Measurements from ENCODE around the gene IGSF9. TPM values are rescaled to one million over a fixed set of nuclear protein-coding genes. Genes with fewer than 3 reads are reported as not detected.

The IGSF9 gene
- polyA plus RNA-seq, 1 donor: 107 TPM

GRCh38 chr1:159977364-159978106 is 32.1 kb upstream of the IGSF9 start:
- Histone ChIP-seq H3K36me3 (ENCODE audit: control insufficient read depth, insufficient read depth, low read length) (no peaks in the 10 kb centered on the region), H3K4me1 (ENCODE audit: control insufficient read depth, insufficient read depth, low read length) (peaks cover 6% of the 10 kb centered on the region), H3K4me3 (ENCODE audit: low read length) (no peak overlapping the region), H3K27ac (ENCODE audit: low read length) (no peak overlapping the region), H3K9me3 (ENCODE audit: control insufficient read depth, low read depth, low read length) (no peaks in the 10 kb centered on the region), H3K27me3 (ENCODE audit: control insufficient read depth, insufficient read depth, low read length) (no peaks in the 10 kb centered on the region)
- 90% methylated on average over 2 of the region's 6 CpGs for WGBS (ENCODE audit: insufficient coverage, low lambda C conversion rate)
- DNase-seq: no peak

- WGBS (ENCODE audit: insufficient coverage, low lambda C conversion rate): no CpG with 5 or more reads among the region's 7 CpGs
- H3K9me3 ChIP-seq (ENCODE audit: control insufficient read depth, low read depth, low read length): no peaks in the 10 kb centered on the region
- H3K27me3 ChIP-seq (ENCODE audit: control insufficient read depth, insufficient read depth, low read length): no peaks in the 10 kb centered on the region
- no peak overlapping the region for H3K4me3 ChIP-seq (ENCODE audit: low read length)
- H3K27ac ChIP-seq (ENCODE audit: low read length): no peak overlapping the region
- H3K36me3 ChIP-seq (ENCODE audit: control insufficient read depth, insufficient read depth, low read length): no peaks in the 10 kb centered on the region
- H3K4me1 ChIP-seq (ENCODE audit: control insufficient read depth, insufficient read depth, low read length): peaks cover 33% of the 10 kb centered on the region
- DNase-seq: no peak
Measured at GRCh38 chr1:159974350-159974965, 29.0 kb upstream of the IGSF9 start.

DNA sequence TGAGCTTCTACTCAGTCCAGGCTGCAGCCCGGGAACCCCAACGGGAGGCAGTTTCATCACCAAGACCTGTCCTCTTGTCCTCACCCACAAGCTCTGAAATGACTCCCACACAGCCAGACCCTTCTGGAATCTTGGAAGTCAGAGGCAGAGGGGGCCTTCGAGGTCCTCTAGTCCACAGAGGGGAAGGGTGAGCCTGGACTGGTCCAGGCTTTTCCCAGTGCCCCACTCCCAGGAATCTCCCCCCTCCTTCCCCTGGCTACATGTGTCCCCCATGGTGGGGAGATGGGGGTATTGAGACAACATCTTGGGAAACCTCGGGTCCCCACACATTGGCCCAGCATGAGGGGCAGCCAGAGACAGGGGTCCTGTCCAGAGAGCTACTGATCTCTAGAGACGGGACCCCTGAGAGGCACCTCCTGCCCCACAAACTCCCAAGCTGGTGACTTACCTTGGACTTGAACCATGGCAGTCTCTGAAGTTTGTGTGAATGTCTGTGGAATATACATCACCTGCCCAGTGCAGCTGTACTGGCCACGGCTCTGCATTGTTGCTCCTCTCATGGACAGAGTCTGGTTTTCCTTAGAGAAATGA is 28.0 kb upstream of the IGSF9 start:
- peaks cover 43% of the 10 kb centered on the region for H3K4me1 ChIP-seq (ENCODE audit: control insufficient read depth, insufficient read depth, low read length)
- H3K27me3 ChIP-seq (ENCODE audit: control insufficient read depth, insufficient read depth, low read length): no peaks in the 10 kb centered on the region
- no peak overlapping the region for H3K27ac ChIP-seq (ENCODE audit: low read length)
- WGBS (ENCODE audit: insufficient coverage, low lambda C conversion rate): no CpG with 5 or more reads among the region's 6 CpGs
- DNase-seq: no peak
- H3K36me3 ChIP-seq (ENCODE audit: control insufficient read depth, insufficient read depth, low read length): no peaks in the 10 kb centered on the region
- no peak overlapping the region for H3K4me3 ChIP-seq (ENCODE audit: low read length)
- no peaks in the 10 kb centered on the region for H3K9me3 ChIP-seq (ENCODE audit: control insufficient read depth, low read depth, low read length)

DNA sequence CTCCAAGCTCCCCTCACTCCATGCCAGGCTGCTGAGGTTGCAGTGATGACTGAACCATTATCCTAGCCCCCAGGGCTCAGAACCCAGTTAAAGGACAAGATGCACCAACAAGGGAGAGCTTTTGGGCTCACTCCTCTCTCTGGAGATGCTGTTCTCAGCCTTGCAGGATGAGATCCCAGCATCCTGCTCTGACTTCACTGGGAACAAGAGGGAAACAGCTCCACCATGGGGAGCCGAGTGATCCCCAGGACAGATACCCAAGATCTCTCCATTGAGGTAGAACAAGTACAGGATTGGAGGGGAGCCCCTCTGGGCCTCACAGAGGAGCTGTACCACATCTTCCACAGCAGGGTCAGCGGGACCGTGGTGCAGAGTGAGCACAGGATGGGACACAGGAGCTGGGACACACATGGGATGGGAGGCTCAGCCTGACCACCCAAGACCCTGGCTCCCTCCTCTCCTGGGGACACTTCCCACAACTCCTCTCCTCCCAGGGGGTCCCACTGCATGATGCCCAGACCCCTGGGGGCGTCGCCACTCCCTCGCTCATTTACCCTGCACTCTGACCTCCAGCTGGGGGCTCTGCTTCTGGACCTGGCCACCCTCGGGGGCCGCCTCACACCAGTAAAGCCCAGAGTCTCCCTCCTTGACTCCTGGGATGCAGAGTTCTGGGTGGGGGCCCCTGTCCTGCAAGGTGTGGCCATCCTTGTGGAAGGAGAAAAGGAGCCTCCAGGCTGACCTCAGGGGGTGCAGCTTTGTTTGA is 27.2 kb upstream of the IGSF9 start:
- Histone ChIP-seq H3K36me3 (ENCODE audit: control insufficient read depth, insufficient read depth, low read length) (no peaks in the 10 kb centered on the region), H3K4me1 (ENCODE audit: control insufficient read depth, insufficient read depth, low read length) (peaks cover 43% of the 10 kb centered on the region), H3K27me3 (ENCODE audit: control insufficient read depth, insufficient read depth, low read length) (no peaks in the 10 kb centered on the region), H3K9me3 (ENCODE audit: control insufficient read depth, low read depth, low read length) (no peaks in the 10 kb centered on the region), H3K4me3 (ENCODE audit: low read length) (no peak overlapping the region), H3K27ac (ENCODE audit: low read length) (peak overlapping the region; percentile 48)
- WGBS (ENCODE audit: insufficient coverage, low lambda C conversion rate): no CpG with 5 or more reads among the region's 8 CpGs
- DNase-seq: no peak

GRCh38 chr1:159970932-159971342 is 25.5 kb upstream of the IGSF9 start:
- no peaks in the 10 kb centered on the region for H3K27me3 ChIP-seq (ENCODE audit: control insufficient read depth, insufficient read depth, low read length)
- peak; percentile 92 to 98 for DNase-seq
- no peaks in the 10 kb centered on the region for H3K36me3 ChIP-seq (ENCODE audit: control insufficient read depth, insufficient read depth, low read length)
- H3K4me3 ChIP-seq (ENCODE audit: low read length): no peak overlapping the region
- peaks cover 43% of the 10 kb centered on the region for H3K4me1 ChIP-seq (ENCODE audit: control insufficient read depth, insufficient read depth, low read length)
- no peaks in the 10 kb centered on the region for H3K9me3 ChIP-seq (ENCODE audit: control insufficient read depth, low read depth, low read length)
- no CpG with 5 or more reads among the region's 9 CpGs for WGBS (ENCODE audit: insufficient coverage, low lambda C conversion rate)
- peak overlapping the region; percentile 61 for H3K27ac ChIP-seq (ENCODE audit: low read length)

- peaks cover 48% of the 10 kb centered on the region for H3K4me1 ChIP-seq (ENCODE audit: control insufficient read depth, insufficient read depth, low read length)
- H3K9me3 ChIP-seq (ENCODE audit: control insufficient read depth, low read depth, low read length): no peaks in the 10 kb centered on the region
- no peaks in the 10 kb centered on the region for H3K36me3 ChIP-seq (ENCODE audit: control insufficient read depth, insufficient read depth, low read length)
- H3K27me3 ChIP-seq (ENCODE audit: control insufficient read depth, insufficient read depth, low read length): no peaks in the 10 kb centered on the region
- DNase-seq: no peak
- H3K27ac ChIP-seq (ENCODE audit: low read length): no peak overlapping the region
- H3K4me3 ChIP-seq (ENCODE audit: low read length): no peak overlapping the region
- no CpG with 5 or more reads among the region's 3 CpGs for WGBS (ENCODE audit: insufficient coverage, low lambda C conversion rate)
Measured at GRCh38 chr1:159968901-159969300, 23.5 kb upstream of the IGSF9 start.

DNA sequence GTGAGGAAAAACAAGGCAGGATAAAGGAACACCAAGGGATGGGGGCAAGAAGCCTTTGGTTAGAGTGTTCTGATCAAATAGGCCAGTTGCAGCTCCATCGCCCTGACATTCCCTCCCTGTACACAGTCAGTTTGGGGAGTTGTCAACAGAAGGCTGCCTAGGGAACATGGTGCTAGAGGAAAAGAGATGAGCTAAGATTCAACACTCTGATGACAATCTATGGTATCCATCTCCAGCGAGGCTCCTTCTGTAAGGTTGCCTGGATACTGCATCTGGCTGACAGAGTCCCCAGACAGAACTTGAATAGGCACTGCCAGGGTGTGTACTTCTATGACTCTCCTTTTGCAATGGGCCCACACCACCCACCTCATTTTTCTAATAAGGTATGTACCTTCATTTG is 19.9 kb upstream of the IGSF9 start:
- Histone ChIP-seq H3K27me3 (ENCODE audit: control insufficient read depth, insufficient read depth, low read length) (no peaks in the 10 kb centered on the region), H3K9me3 (ENCODE audit: control insufficient read depth, low read depth, low read length) (no peaks in the 10 kb centered on the region), H3K4me3 (ENCODE audit: low read length) (no peak overlapping the region), H3K36me3 (ENCODE audit: control insufficient read depth, insufficient read depth, low read length) (no peaks in the 10 kb centered on the region), H3K4me1 (ENCODE audit: control insufficient read depth, insufficient read depth, low read length) (peaks cover 48% of the 10 kb centered on the region), H3K27ac (ENCODE audit: low read length) (no peak overlapping the region)
- WGBS (ENCODE audit: insufficient coverage, low lambda C conversion rate): no CpG with 5 or more reads among the region's 2 CpGs
- DNase-seq: no peak

GRCh38 chr1:159964144-159964543 is 18.7 kb upstream of the IGSF9 start:
- Histone ChIP-seq H3K27me3 (ENCODE audit: control insufficient read depth, insufficient read depth, low read length) (no peaks in the 10 kb centered on the region), H3K36me3 (ENCODE audit: control insufficient read depth, insufficient read depth, low read length) (no peaks in the 10 kb centered on the region), H3K27ac (ENCODE audit: low read length) (no peak overlapping the region), H3K4me1 (ENCODE audit: control insufficient read depth, insufficient read depth, low read length) (peaks cover 38% of the 10 kb centered on the region), H3K9me3 (ENCODE audit: control insufficient read depth, low read depth, low read length) (no peaks in the 10 kb centered on the region), H3K4me3 (ENCODE audit: low read length) (no peak overlapping the region)
- no peak for DNase-seq
- WGBS (ENCODE audit: insufficient coverage, low lambda C conversion rate): 100% methylated on average over 1 of the region's 3 CpGs

DNA sequence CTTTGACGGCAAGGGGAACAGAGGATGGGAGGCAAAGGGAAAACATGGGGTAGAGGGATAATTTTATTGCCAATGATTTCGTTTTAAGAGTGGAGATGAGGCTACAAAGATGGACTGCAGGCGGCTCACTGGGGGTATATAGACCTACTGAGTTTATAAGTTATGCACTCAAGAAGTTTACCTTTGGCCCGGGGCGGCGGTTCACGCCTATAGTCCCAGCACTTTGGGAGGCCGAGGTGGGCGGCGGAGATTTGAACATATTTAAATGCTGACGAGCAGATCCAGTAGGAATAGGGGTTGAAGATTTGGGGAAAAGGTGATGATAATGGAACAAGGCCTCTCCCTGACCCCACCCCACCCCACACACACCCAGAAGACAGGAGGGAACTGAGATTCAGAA is 16.8 kb upstream of the IGSF9 start:
- peak overlapping the region; percentile 69 for H3K27ac ChIP-seq (ENCODE audit: low read length)
- no peaks in the 10 kb centered on the region for H3K9me3 ChIP-seq (ENCODE audit: control insufficient read depth, low read depth, low read length)
- no peaks in the 10 kb centered on the region for H3K36me3 ChIP-seq (ENCODE audit: control insufficient read depth, insufficient read depth, low read length)
- no peaks in the 10 kb centered on the region for H3K27me3 ChIP-seq (ENCODE audit: control insufficient read depth, insufficient read depth, low read length)
- H3K4me3 ChIP-seq (ENCODE audit: low read length): no peak overlapping the region
- 90% methylated on average over 2 of the region's 11 CpGs for WGBS (ENCODE audit: insufficient coverage, low lambda C conversion rate)
- DNase-seq: no peak
- H3K4me1 ChIP-seq (ENCODE audit: control insufficient read depth, insufficient read depth, low read length): peaks cover 36% of the 10 kb centered on the region

DNA sequence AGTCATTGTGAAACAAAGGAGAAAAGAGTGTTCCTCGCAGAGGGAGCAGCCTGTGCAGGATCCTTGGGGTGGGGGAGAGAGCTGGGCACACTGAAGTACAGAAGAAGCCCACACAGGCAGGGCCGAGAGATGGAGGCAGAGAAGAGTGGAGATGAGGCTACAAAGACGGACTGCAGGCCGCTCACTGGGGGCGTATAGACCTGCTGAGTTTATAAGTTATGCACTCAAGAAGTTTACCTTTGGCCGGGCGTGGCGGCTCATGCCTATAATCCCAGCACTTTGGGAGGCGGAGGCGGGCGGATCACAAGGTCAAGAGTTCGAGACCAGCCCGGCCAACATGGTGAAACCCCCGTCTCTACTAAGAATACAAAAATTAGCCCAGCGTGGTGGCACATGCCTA is 16.2 kb upstream of the IGSF9 start:
- WGBS (ENCODE audit: insufficient coverage, low lambda C conversion rate): no CpG with 5 or more reads among the region's 15 CpGs
- Histone ChIP-seq H3K4me1 (ENCODE audit: control insufficient read depth, insufficient read depth, low read length) (peaks cover 36% of the 10 kb centered on the region), H3K27me3 (ENCODE audit: control insufficient read depth, insufficient read depth, low read length) (no peaks in the 10 kb centered on the region), H3K9me3 (ENCODE audit: control insufficient read depth, low read depth, low read length) (no peaks in the 10 kb centered on the region), H3K4me3 (ENCODE audit: low read length) (no peak overlapping the region), H3K36me3 (ENCODE audit: control insufficient read depth, insufficient read depth, low read length) (no peaks in the 10 kb centered on the region), H3K27ac (ENCODE audit: low read length) (peak overlapping the region; percentile 69)
- peak in 1 of 2 donors; percentile 64 for DNase-seq

All from large intestine (tissue), 3 donors.